Measurements from ENCODE around the gene USP30.

DNA sequence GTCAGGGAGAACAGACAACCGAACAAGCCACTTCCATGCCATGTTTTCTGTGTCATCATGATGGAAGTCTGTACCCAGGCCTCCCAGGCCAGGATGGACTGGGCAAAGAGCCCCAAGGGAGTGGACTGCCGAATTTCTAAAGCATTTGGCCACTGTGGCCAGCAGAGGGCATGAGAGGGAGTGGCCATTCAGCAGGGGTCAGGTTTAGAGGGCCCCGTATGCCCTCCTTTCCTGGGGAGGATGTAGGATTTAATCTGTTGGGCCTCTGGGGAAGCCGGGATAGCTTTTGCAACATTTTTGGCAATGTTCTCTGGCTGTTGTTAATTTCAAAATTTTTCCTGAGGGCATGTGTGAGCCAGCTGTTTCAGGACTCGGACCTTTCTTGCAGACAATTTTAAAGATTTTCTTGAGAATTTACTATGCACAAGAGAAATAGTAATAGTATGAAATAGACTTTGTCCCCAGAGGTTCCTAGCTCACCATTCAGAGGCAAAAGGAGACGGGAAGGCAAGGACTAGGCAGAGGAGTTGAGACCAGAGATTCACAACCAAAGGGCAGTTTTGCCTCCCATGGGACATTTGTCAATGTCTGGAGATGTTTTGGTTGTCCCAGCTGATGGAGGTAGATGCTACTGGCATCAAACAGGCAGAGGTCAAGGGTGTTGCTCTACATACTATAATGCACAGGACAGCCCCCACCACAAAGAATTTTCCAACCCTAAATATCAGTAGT is 82.0 kb downstream of the USP30 start:
- TF ChIP-seq TAF1 (IDR thresholded peaks at IDR 0.05; ENCODE audit: borderline replicate concordance, low read depth, low read length) (no peak), POLR2AphosphoS5 (IDR thresholded peaks at IDR 0.05; ENCODE audit: low read depth, low read length) (no peak)

Measured in GM12892 (cell line).